SK-N-SH (cell line): ENCODE data around the gene EIF2S2. TPM values are rescaled to one million over a fixed set of nuclear protein-coding genes. Genes with fewer than 3 reads are reported as not detected.
"Not testable (repeated sequence)": the region's sequence is repeated elsewhere in the genome, so short reads cannot be mapped to it uniquely, and the experiment has no call there.

ENCODE experiments used
- CTCF ChIA-PET: fragments of 300-600, 350-600 bp; formaldehyde crosslinking; extraction: SDS; loops from one replicate; lab custom pipeline; 2021; lab: Yijun Ruan, JAX
- POLR2A ChIA-PET: fragments of 350-600 bp; sonication (Branson Sonifier 250); formaldehyde crosslinking; extraction: SDS; loops from one replicate; lab custom pipeline; 2020; ENCODE audit warnings: antibody characterized with exemption, inconsistent platforms; lab: Yijun Ruan, JAX
- DNase-seq: peaks from one replicate; pipeline ENCODE4 v3.0.0; 2012
- H2AFZ ChIP-seq: fragments of 200-600 bp; sonication (generic); 2 replicates; pipeline ENCODE4 v1.8.1; 2016; ENCODE audit warnings: antibody characterized with exemption, mild to moderate bottlenecking, low read depth
- H3F3A ChIP-seq: fragments of 200-600 bp; sonication (generic); replicated peaks from 2 replicates; pipeline ENCODE3; 2016; ENCODE audit warnings: antibody characterized with exemption, mild to moderate bottlenecking; ENCODE audit not compliant: insufficient read depth
- H3K27ac ChIP-seq, 2 experiments: fragments of 200-500 bp in 1 of 2; fragments of 200-600 bp in 1 of 2; sonication (Bioruptor generic) in 1 of 2; sonication (generic), shearing (Covaris generic) in 1 of 2; 2 replicates each; pipeline versions ENCODE4 v1.5.1 to v1.6.1; 2014 to 2016; ENCODE audit warnings: low read depth in 2 of 2, inconsistent platforms in 1 of 2, low read length in 1 of 2, mild to moderate bottlenecking in 1 of 2, mixed read lengths in 1 of 2
- H3K27me3 ChIP-seq: fragments of 200-600 bp; sonication (generic), shearing (Covaris generic); 2 replicates; pipeline ENCODE4 v1.6.1; 2016; ENCODE audit warnings: mixed run types; ENCODE audit not compliant: insufficient read depth
- H3K36me3 ChIP-seq, 2 experiments: fragments of 200-500 bp in 1 of 2; fragments of 200-600 bp in 1 of 2; sonication (Bioruptor generic) in 1 of 2; sonication (generic) in 1 of 2; replicated peaks in 1 of 2; 2 replicates each; pipeline versions ENCODE3 to v1.5.1; 2014 to 2016; ENCODE audit warnings: low read length in 1 of 2, mild to moderate bottlenecking in 1 of 2; ENCODE audit not compliant: insufficient read depth in 2 of 2, control insufficient read depth in 1 of 2
- H3K4me1 ChIP-seq, 2 experiments: fragments of 200-500 bp in 1 of 2; fragments of 200-600 bp in 1 of 2; sonication (Bioruptor generic) in 1 of 2; sonication (generic), shearing (Covaris generic) in 1 of 2; 2 replicates each; pipeline versions ENCODE4 v1.5.1 to v1.6.1; 2014 to 2016; ENCODE audit warnings: low read depth in 1 of 2, low read length in 1 of 2, mixed run types in 1 of 2; ENCODE audit not compliant: insufficient read depth in 2 of 2, control insufficient read depth in 1 of 2
- H3K4me2 ChIP-seq: fragments of 200-600 bp; sonication (generic), shearing (Covaris generic); 2 replicates; pipeline ENCODE4 v1.6.1; 2017; ENCODE audit warnings: mixed run types
- H3K4me3 ChIP-seq, 2 experiments: fragments of 200-500 bp in 1 of 2; fragments of 200-600 bp in 1 of 2; sonication (Bioruptor generic) in 1 of 2; sonication (generic), shearing (Covaris generic) in 1 of 2; 2 replicates each; pipeline versions ENCODE4 v1.5.1 to v1.8.1; 2014 to 2016; ENCODE audit warnings: low read depth in 2 of 2, inconsistent platforms in 1 of 2, low read length in 1 of 2, mild to moderate bottlenecking in 1 of 2, mixed read lengths in 1 of 2, moderate library complexity in 1 of 2
- H3K79me2 ChIP-seq: fragments of 200-600 bp; sonication (generic); 2 replicates; pipeline ENCODE4 v1.8.1; 2017; ENCODE audit warnings: mild to moderate bottlenecking; ENCODE audit not compliant: insufficient read depth
- H3K9ac ChIP-seq: fragments of 200-600 bp; sonication (generic); 2 replicates; pipeline ENCODE4 v1.6.1; 2017; ENCODE audit warnings: mixed run types
- H3K9me2 ChIP-seq: fragments of 200-600 bp; sonication (generic); 2 replicates; pipeline ENCODE4 v1.6.1; 2017; ENCODE audit warnings: mixed run types
- H3K9me3 ChIP-seq: fragments of 200-600 bp; sonication (generic); 2 replicates; pipeline ENCODE4 v1.6.1; 2017; ENCODE audit warnings: mixed run types, mild to moderate bottlenecking, moderate library complexity
- H4K20me1 ChIP-seq: fragments of 200-600 bp; sonication (generic); 2 replicates; pipeline ENCODE4 v1.6.1; 2017; ENCODE audit warnings: mild to moderate bottlenecking, mixed run types; ENCODE audit not compliant: insufficient read depth
- CHD2 ChIP-seq: fragments of 150-350 bp; IDR thresholded peaks from 2 replicates; pipeline ENCODE4 v1.6.1; 2018; ENCODE audit warnings: low read length; ENCODE audit not compliant: partially characterized antibody
- IRF3 ChIP-seq: fragments of 150-350 bp; IDR thresholded peaks from 2 replicates; pipeline ENCODE4 v1.6.1; 2016; ENCODE audit warnings: mild to moderate bottlenecking, low read depth, low read length
- MAX ChIP-seq: IDR thresholded peaks from 2 replicates; pipeline ENCODE4 v1.4.0; 2012; ENCODE audit warnings: low read depth
- MXI1 ChIP-seq: IDR thresholded peaks from 2 replicates; pipeline ENCODE4 v1.6.1; 2012; ENCODE audit warnings: mild to moderate bottlenecking, low read depth, low read length, improper control_type of control experiment
- NRF1 ChIP-seq: IDR thresholded peaks from 2 replicates; pipeline ENCODE4 v1.6.1; 2012; ENCODE audit warnings: low read depth, mild to moderate bottlenecking, low read length
- POLR2AphosphoS5 ChIP-seq: IDR thresholded peaks from 2 replicates; pipeline ENCODE4 v1.6.1; 2012; ENCODE audit warnings: low read depth, low read length
- RFX5 ChIP-seq: IDR thresholded peaks from 2 replicates; pipeline ENCODE4 v1.6.1; 2012; ENCODE audit warnings: mild to moderate bottlenecking, improper control_type of control experiment, low read length
- SIN3A ChIP-seq: IDR thresholded peaks from 2 replicates; pipeline ENCODE4 v1.6.1; 2012; ENCODE audit warnings: low read depth, mild to moderate bottlenecking, low read length, moderate library complexity, borderline replicate concordance
- TCF12 ChIP-seq: IDR thresholded peaks from 2 replicates; pipeline ENCODE4 v1.4.0; 2012
- USF1 ChIP-seq: IDR thresholded peaks from 2 replicates; pipeline ENCODE4 v1.4.0; 2012; ENCODE audit warnings: low read depth, borderline replicate concordance
- ZBTB33 ChIP-seq: IDR thresholded peaks from 2 replicates; pipeline ENCODE4 v1.4.0; 2012; ENCODE audit warnings: low read depth, borderline replicate concordance
- WGBS: methylation state at CpG from one replicate; pipeline ENCODE4 v1.1.6; 2017; ENCODE audit warnings: low lambda C conversion rate; 5-methylcytosine and 5-hydroxymethylcytosine counted together
- polyA plus RNA-seq, 3 experiments: library from polyadenylated mRNA; depleted of rRNA; stranded (reverse); fragments of >200 nt; gene quantifications; 2 replicates each; pipeline ENCODE4 v1.2.3, GENCODE V29; 2012

The EIF2S2 gene
- polyA plus RNA-seq, 1 of the 3 experiments (the other 2 are of a cell fraction): 50.7 TPM

- TF ChIP-seq USF1: 0 out of 2 replicates have a peak, but pooled peaks have one; percentile 11
- TF ChIP-seq MXI1: peak; percentile 90
- peak; percentile 85 for TF ChIP-seq CHD2
- peak; percentile 94 for TF ChIP-seq POLR2AphosphoS5
- 0 out of 2 replicates have a peak, but pooled peaks have one; percentile 10 for TF ChIP-seq RFX5
- TF ChIP-seq NRF1: peak; percentile 96
- TF ChIP-seq IRF3: no peak
- 0 out of 2 replicates have a peak, but pooled peaks have one; percentile 45 for TF ChIP-seq ZBTB33
- TF ChIP-seq MAX: peak; percentile 72
- TF ChIP-seq SIN3A: peak; percentile 22; the same call in 1 of the 2 replicates
- no peak for TF ChIP-seq TCF12
These were observed at the start of gene EIF2S2 (continued) for GRCh38 chr20:34111702-34112599.

GRCh38 chr20:34157697-34158096 is 45.7 kb upstream of the EIF2S2 start:
- H3K27ac ChIP-seq, POLR2A ChIA-PET, H3K4me3 ChIP-seq, H2AFZ ChIP-seq, H3K36me3 ChIP-seq, H3K79me2 ChIP-seq, H3K4me1 ChIP-seq, H3K4me2 ChIP-seq, H3K27me3 ChIP-seq, H3K9me3 ChIP-seq, H4K20me1 ChIP-seq, DNase-seq, H3K9me2 ChIP-seq, H3K9ac ChIP-seq, H3F3A ChIP-seq: not testable (repeated sequence)
- 69% methylated on average over 8 of the region's 8 CpGs for WGBS
- CTCF ChIA-PET: interaction anchor here (1.2 kb wide), 1 partner anchor 155 kb away, joined by 3 read pairs; no protein-coding TSS in a partner anchor
